Endothelial cell (in vitro differentiated cells): ENCODE measurements around the gene MICU1. TPM values are rescaled to one million over a fixed set of nuclear protein-coding genes. Genes with fewer than 3 reads are reported as not detected.

Experiments used
- DNase-seq: peaks from one replicate; pipeline ENCODE4 v3.0.0; 2021; ENCODE audit warnings: low spot score
- H3K27ac Mint-ChIP-seq: one replicate; pipeline ENCODE4 v1.8.0; 2021; ENCODE audit warnings: mixed read lengths, inconsistent platforms; ENCODE audit not compliant: unreplicated experiment
- H3K27me3 Mint-ChIP-seq: one replicate; pipeline ENCODE4 v1.8.0; 2021; ENCODE audit warnings: mild to moderate bottlenecking, moderate library complexity, mixed read lengths, inconsistent platforms; ENCODE audit not compliant: unreplicated experiment
- H3K36me3 Mint-ChIP-seq: one replicate; pipeline ENCODE4 v1.8.0; 2021; ENCODE audit warnings: mild to moderate bottlenecking, low read depth, mixed read lengths, inconsistent platforms; ENCODE audit not compliant: unreplicated experiment
- H3K4me1 Mint-ChIP-seq: one replicate; pipeline ENCODE4 v1.8.0; 2021; ENCODE audit warnings: mild to moderate bottlenecking, mixed read lengths, inconsistent platforms; ENCODE audit not compliant: unreplicated experiment
- H3K4me3 Mint-ChIP-seq: one replicate; pipeline ENCODE4 v1.8.0; 2021; ENCODE audit warnings: mild to moderate bottlenecking, mixed read lengths, inconsistent platforms; ENCODE audit not compliant: unreplicated experiment
- H3K9me3 Mint-ChIP-seq: one replicate; pipeline ENCODE4 v1.8.0; 2021; ENCODE audit warnings: mixed read lengths, inconsistent platforms; ENCODE audit not compliant: unreplicated experiment
- CTCF ChIP-seq: fragments of 200-600 bp; sonication (generic); IDR thresholded peaks from one replicate; pipeline ENCODE4 v1.5.0; 2021; ENCODE audit warnings: antibody characterized with exemption; ENCODE audit not compliant: unreplicated experiment
- total RNA-seq: library from RNA; stranded (reverse); fragmentation: NEBNext Ultra II Directional; extraction: Animal tissue kit (Norgen Biotek cat#: 25700); gene quantifications from one replicate; pipeline ENCODE4 v1.2.1, GENCODE V29; 2021; ENCODE audit not compliant: unreplicated experiment

The MICU1 gene
- total RNA-seq, 1 donor from 2014 or later = 39.9 TPM

- H3K27ac Mint-ChIP-seq = no peak overlapping the region
- no peaks in the 10 kb centered on the region for H3K9me3 Mint-ChIP-seq
- H3K27me3 Mint-ChIP-seq = peaks cover 2% of the 10 kb centered on the region
- no peak overlapping the region for H3K4me3 Mint-ChIP-seq
- no peak for TF ChIP-seq CTCF
- DNase-seq = no peak
- no peaks in the 10 kb centered on the region for H3K4me1 Mint-ChIP-seq
- H3K36me3 Mint-ChIP-seq = no peaks in the 10 kb centered on the region
Observed at GRCh38 chr10:72663971-72664370, 38.1 kb upstream of the MICU1 start.

GRCh38 chr10:72661431-72661830, 35.6 kb upstream of the MICU1 start:
- no peak for DNase-seq
- no peaks in the 10 kb centered on the region for H3K36me3 Mint-ChIP-seq
- H3K4me3 Mint-ChIP-seq = no peak overlapping the region
- H3K4me1 Mint-ChIP-seq = no peaks in the 10 kb centered on the region
- no peak for TF ChIP-seq CTCF
- no peak overlapping the region for H3K27ac Mint-ChIP-seq
- no peaks in the 10 kb centered on the region for H3K9me3 Mint-ChIP-seq
- no peaks in the 10 kb centered on the region for H3K27me3 Mint-ChIP-seq

- no peaks in the 10 kb centered on the region for H3K36me3 Mint-ChIP-seq
- no peak overlapping the region for H3K27ac Mint-ChIP-seq
- no peaks in the 10 kb centered on the region for H3K9me3 Mint-ChIP-seq
- H3K27me3 Mint-ChIP-seq = no peaks in the 10 kb centered on the region
- DNase-seq = no peak
- no peak overlapping the region for H3K4me3 Mint-ChIP-seq
- H3K4me1 Mint-ChIP-seq = no peaks in the 10 kb centered on the region
- TF ChIP-seq CTCF = no peak
Observed at GRCh38 chr10:72660220-72660619, 34.3 kb upstream of the MICU1 start.

- TF ChIP-seq CTCF = no peak
- H3K4me1 Mint-ChIP-seq = no peaks in the 10 kb centered on the region
- no peak overlapping the region for H3K27ac Mint-ChIP-seq
- no peaks in the 10 kb centered on the region for H3K9me3 Mint-ChIP-seq
- no peak for DNase-seq
- no peak overlapping the region for H3K4me3 Mint-ChIP-seq
- no peaks in the 10 kb centered on the region for H3K27me3 Mint-ChIP-seq
- no peaks in the 10 kb centered on the region for H3K36me3 Mint-ChIP-seq
Observed at GRCh38 chr10:72659694-72660093, 33.8 kb upstream of the MICU1 start.

GRCh38 chr10:72658696-72659400, 33.0 kb upstream of the MICU1 start:
- Mint-ChIP-seq H3K4me1 (no peaks in the 10 kb centered on the region), H3K4me3 (no peak overlapping the region), H3K9me3 (no peaks in the 10 kb centered on the region), H3K27me3 (no peaks in the 10 kb centered on the region), H3K27ac (no peak overlapping the region), H3K36me3 (no peaks in the 10 kb centered on the region)
- DNase-seq = no peak
- TF ChIP-seq CTCF = no peak
